Effector CD8-positive, alpha-beta T cell (primary cell): ENCODE results near the gene NBPF8.
A peak's percentile ranks its signal among the peaks of the same experiment; 100 is the strongest.
"Not testable (repeated sequence)": the region's sequence is repeated elsewhere in the genome, so short reads cannot be mapped to it uniquely, and the experiment has no call there.

Experiments
- DNase-seq: peaks from one replicate; lab custom pipeline; 2025; lab: John Stamatoyannopoulos, UW
- total RNA-seq, 4 experiments: gene quantifications; one replicate each; lab custom pipeline; 2026; lab: John Stamatoyannopoulos, UW

The NBPF8 gene
- total RNA-seq, result 70.7 to 81.3 (median 72.7) reads per million in 4 experiments

DNA sequence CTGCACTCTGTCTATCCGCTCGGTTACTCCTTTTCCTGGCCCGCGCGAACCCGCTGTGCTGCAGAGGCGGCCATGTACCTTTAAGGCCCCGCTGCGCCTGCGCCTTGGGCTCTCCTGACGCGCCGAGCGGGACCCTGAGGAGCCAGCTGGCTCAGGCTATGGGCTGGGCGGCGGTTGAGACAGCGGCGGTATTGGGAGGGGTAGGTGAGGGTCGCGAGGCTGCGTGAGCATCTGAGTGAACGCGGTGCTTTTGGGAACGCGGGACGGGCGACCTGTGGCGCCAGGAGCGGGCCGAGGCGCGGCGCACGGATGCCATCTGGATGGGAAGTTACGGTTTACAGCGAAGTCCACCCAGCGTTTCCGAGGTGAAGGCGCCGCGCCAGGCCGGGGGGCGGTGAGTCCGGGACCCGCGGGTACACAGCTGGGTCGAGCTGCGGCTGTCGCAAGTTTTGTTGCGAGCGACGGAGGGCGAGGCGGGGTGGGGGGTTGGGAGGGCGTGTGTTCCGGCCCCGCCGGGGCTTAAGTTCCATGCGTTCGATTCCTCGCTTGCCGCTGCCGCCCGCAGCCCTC, at the start of gene NBPF8:
TSS of gene NBPF8 (plus strand) at position 125 of the 570 bp plus-strand sequence. CDS start 21,488 bp downstream, outside the sequence.
- DNase-seq, result peak; percentile 35

DNA sequence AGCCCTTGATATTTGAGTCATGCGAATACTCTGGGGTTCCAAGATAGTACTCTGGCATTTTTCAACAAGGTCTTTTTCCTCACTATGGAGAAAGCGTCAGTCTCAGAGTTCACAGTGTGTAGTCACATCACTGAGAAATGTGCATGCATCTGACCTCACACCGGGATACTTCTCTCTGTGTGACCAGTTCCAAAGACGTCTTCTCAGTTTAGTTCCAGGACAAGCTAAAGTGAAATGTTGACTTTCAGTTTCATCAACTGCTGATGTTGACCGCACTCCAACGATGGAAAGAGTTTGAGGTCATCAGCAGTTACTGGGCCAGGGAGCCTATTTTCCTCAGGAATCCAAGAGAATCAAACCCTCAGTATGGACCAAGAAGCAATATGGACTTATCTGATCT, 47.1 kb upstream of the NBPF8 start:
- DNase-seq, result not testable (repeated sequence)

- not testable (repeated sequence) for DNase-seq
Observed at GRCh38 chr1:120386651-120387050, 28.2 kb upstream of the NBPF8 start.

- not testable (repeated sequence) for DNase-seq
Observed at GRCh38 chr1:120388597-120389126, 26.2 kb upstream of the NBPF8 start.

- not testable (repeated sequence) for DNase-seq
Observed at GRCh38 chr1:120391365-120391764, 23.5 kb upstream of the NBPF8 start.

- not testable (repeated sequence) for DNase-seq
Observed at GRCh38 chr1:120393316-120394232, 21.3 kb upstream of the NBPF8 start.

DNA sequence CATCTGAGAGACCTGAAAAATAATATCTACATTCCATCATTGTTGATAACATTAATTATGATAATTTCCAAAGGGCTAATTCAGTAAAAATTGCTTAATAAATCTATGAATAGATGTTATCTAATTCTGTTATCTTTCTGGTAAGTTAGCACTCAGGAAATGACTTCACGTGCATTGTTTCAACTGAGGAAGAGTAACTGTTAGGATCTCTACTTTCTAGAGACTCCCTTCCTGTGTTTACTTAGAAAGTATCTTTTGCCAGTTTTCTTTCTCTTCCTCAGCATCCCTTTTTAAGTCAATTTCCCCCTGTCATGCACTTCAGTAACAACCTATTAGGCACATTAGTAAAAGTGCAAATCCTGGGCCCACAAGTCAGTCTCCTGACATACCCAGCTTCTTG, 9.5 kb upstream of the NBPF8 start:
- DNase-seq, result not testable (repeated sequence)

- not testable (repeated sequence) for DNase-seq
Observed at GRCh38 chr1:120414451-120414850, 384 bp upstream of the NBPF8 start.

GRCh38 chr1:120415492-120415961, 692 bp downstream of the NBPF8 start:
- not testable (repeated sequence) for DNase-seq

GRCh38 chr1:120425063-120425462, 10.2 kb downstream of the NBPF8 start:
- DNase-seq, result not testable (repeated sequence)

DNA sequence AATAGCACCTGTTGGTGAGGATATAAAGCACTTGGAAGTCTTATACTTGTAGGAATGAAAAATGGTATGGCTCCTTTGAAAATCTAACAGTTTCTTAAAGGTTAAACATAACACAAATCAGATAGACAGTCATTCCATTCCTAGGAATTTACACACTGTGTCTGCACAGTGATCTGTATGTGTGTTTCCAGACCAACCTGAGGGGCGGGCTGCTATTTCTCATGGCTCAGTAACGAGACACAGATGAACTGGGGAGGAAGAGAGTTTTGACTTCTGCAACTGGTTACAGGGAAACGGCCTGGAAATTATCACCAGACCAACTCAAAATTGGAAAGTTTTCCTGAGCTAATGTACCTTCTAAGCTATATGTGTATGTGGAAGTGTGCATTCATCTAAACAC, 16.8 kb downstream of the NBPF8 start:
- not testable (repeated sequence) for DNase-seq

DNA sequence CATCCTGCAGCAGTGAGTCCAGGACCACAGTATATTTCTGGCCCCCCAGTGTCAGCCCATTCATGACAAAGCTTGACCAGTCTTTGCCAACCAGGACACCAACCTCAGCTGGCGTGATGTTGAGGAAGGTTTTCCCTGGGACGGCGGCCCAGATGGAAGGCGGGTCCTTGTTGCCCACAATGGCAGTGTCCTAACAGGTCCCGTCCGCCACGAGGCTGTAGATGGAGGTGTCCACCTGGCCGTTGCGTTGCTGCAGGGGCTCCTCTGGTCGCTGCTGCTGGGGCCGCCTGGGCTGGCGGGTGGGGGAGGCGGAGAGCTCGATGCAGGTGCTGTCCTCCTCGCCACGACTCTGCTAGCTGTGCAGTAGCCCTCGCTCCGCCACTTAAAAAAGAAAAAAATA, 19.0 kb downstream of the NBPF8 start:
- DNase-seq, result not testable (repeated sequence)

DNA sequence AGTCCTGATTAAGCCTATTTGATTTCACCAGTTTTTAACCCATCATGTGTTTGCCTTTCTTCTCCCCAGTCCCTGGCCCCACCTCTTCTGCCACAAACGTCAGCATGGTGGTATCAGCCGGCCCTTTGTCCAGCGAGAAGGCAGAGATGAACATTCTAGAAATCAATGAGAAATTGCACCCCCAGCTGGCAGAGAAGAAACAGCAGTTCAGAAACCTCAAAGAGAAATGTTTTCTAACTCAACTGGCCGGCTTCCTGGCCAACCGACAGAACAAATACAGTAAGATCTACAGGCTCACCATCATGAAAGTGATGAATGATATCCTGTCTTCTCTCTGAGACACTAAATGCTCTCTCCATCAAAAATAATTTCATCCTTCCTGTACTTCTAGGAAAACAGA, 34.3 kb downstream of the NBPF8 start:
- not testable (repeated sequence) for DNase-seq
